ENCODE measurements around the gene AMY1A.
"Not testable (repeated sequence)": the region's sequence is repeated elsewhere in the genome, so short reads cannot be mapped to it uniquely, and the experiment has no call there.

The AMY1A gene

GRCh38 chr1:103655460-103655859 lies at the start of gene AMY1A:
Gene AMY1A, plus strand, starts transcription at chr1:103655760. Its CDS starts 571 bp downstream, at chr1:103656331.
- not testable (repeated sequence) for DNase-seq

GRCh38 chr1:103616362-103616761 lies 39.2 kb upstream of the AMY1A start:
- no peak for DNase-seq

- not testable (repeated sequence) for DNase-seq
These were observed 38.5 kb upstream of the AMY1A start, which contains the start of gene AMY2A for GRCh38 chr1:103616994-103617477. Gene AMY2A, plus strand, starts transcription at chr1:103617427. Its CDS starts 14 bp downstream, at chr1:103617441.

GRCh38 chr1:103627436-103627835 lies 28.1 kb upstream of the AMY1A start:
- DNase-seq: not testable (repeated sequence)

GRCh38 chr1:103641194-103641593 lies 14.4 kb upstream of the AMY1A start:
- DNase-seq: not testable (repeated sequence)

GRCh38 chr1:103643908-103644307 lies 11.7 kb upstream of the AMY1A start:
- DNase-seq: not testable (repeated sequence)

GRCh38 chr1:103650305-103650704 lies 5.3 kb upstream of the AMY1A start:
- DNase-seq: not testable (repeated sequence)

- not testable (repeated sequence) for DNase-seq
These were observed 4.7 kb upstream of the AMY1A start for GRCh38 chr1:103650889-103651288.

GRCh38 chr1:103654133-103654532 lies 1.4 kb upstream of the AMY1A start:
- DNase-seq: not testable (repeated sequence)

- DNase-seq: not testable (repeated sequence)
These were observed 20.8 kb downstream of the AMY1A start for GRCh38 chr1:103676335-103676734.

- DNase-seq: not testable (repeated sequence)
These were observed 40.5 kb downstream of the AMY1A start, which contains the start of gene AMY1B for GRCh38 chr1:103696110-103696509. Gene AMY1B, minus strand, starts transcription at chr1:103696210. Its CDS starts 571 bp downstream, at chr1:103695639.

GRCh38 chr1:103697430-103697829 lies 41.9 kb downstream of the AMY1A start:
- DNase-seq: not testable (repeated sequence)

- DNase-seq: not testable (repeated sequence)
These were observed 45.1 kb downstream of the AMY1A start for GRCh38 chr1:103700669-103701068.

- DNase-seq: not testable (repeated sequence)
These were observed 45.7 kb downstream of the AMY1A start for GRCh38 chr1:103701256-103701655.

- DNase-seq: not testable (repeated sequence)
These were observed 52.1 kb downstream of the AMY1A start for GRCh38 chr1:103707670-103708069.

- not testable (repeated sequence) for DNase-seq
These were observed 54.8 kb downstream of the AMY1A start for GRCh38 chr1:103710381-103710780.
